ENCODE measurements around the gene SIPA1. TPM values are rescaled to one million over a fixed set of nuclear protein-coding genes. Genes with fewer than 3 reads are reported as not detected.

SIPA1 gene
- total and polyA plus RNA-seq, 9 of the 15 experiments (the other 6 are each of a cell fraction or from before 2014, with no cell fraction given) = 0.25 to 85.8 (median 16.8) TPM

DNA sequence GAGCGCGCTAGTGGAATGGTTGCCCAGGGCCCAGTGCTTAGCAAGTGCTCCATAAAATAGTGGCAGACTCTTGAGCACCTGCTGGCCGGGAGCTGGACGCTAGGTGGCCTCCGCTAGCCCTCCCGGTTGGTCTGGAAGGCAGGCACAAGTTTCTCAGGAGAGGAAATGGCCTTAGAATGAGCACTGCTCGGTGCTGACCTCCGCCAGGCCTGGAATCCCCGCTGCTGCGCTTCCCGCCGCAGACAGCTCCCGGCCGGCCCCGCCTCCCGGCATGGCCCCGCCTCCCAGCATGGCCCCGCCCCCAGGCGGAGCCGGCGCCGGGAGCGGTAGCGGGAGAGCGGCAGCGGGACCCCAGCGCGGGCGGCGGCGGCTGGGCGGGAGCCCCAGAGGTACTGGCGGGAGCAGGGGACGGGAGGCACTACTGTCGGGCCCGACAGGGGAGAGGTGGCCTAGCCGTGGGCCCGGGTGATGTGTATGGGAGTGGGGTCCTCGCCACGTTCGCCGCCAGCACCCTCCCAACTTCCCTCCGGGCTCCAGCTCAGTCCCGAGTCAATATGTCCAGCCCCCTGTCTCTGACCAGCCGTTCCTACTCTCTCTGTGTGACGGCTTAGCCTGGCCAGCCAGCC is at the start of gene SIPA1 (continued):
- TF ChIP-seq BRF1 (IDR thresholded peaks at IDR 0.05; ENCODE audit: borderline replicate concordance, extremely low read depth, insufficient read length) (no peak), PHB (CRISPR knock-in tag; IDR thresholded peaks at IDR 0.05) (peak; percentile 66; the same call in 1 of the 2 replicates), ZNF780A (CRISPR knock-in tag; IDR thresholded peaks at IDR 0.05) (0 out of 2 replicates have a peak, but pooled peaks have one; percentile 37), MAX (CRISPR knock-in tag; IDR thresholded peaks at IDR 0.05) (no peak), GATAD2B (IDR thresholded peaks at IDR 0.05; ENCODE audit: borderline replicate concordance) (peak; percentile 79), TAF1 (IDR thresholded peaks at IDR 0.05; ENCODE audit: control insufficient read depth, extremely low read depth, insufficient read depth, low read length, severe bottlenecking) (peak; percentile 55), BRD9 (IDR thresholded peaks at IDR 0.05; ENCODE audit: low read depth, partially characterized antibody) (peak; percentile 34), PATZ1 (CRISPR knock-in tag; IDR thresholded peaks at IDR 0.05; ENCODE audit: borderline replicate concordance) (no peak), ZNF639 (CRISPR knock-in tag; conservative IDR thresholded peaks at IDR 0.05 in 1 of 2, IDR thresholded peaks at IDR 0.05 in 1 of 2) (peak in 1 of 2 experiments; percentile 80; a peak in 2 of 4 replicates), ZNF583 (CRISPR knock-in tag; IDR thresholded peaks at IDR 0.05) (peak; percentile 19; the same call in 1 of the 2 replicates), ATF6 (CRISPR knock-in tag; IDR thresholded peaks at IDR 0.05) (peak; percentile 81; the same call in 1 of the 2 replicates), RB1 (IDR thresholded peaks at IDR 0.05; ENCODE audit: low read depth) (peak; percentile 75)
